SU-DHL-6 (cell line): ENCODE data around the gene NIM1K.
"Not testable (repeated sequence)": the region's sequence is repeated elsewhere in the genome, so short reads cannot be mapped to it uniquely, and the experiment has no call there.

ENCODE experiments used
- H2AFZ ChIP-seq: fragments of 200-600 bp; sonication (generic); 2 replicates; pipeline ENCODE4 v1.6.1; 2014; ENCODE audit warnings: low read depth, mild to moderate bottlenecking, moderate library complexity, mixed read lengths, antibody characterized with exemption, low read length; ENCODE audit not compliant: severe bottlenecking
- H3F3A ChIP-seq: fragments of 200-600 bp; shearing (Covaris generic); 2 replicates; pipeline ENCODE4 v1.6.0; 2016; ENCODE audit warnings: antibody characterized with exemption, mild to moderate bottlenecking; ENCODE audit not compliant: insufficient read depth
- H3K27ac ChIP-seq: fragments of 200-600 bp; sonication (generic); 2 replicates; pipeline ENCODE4 v1.5.1; 2016; ENCODE audit warnings: low read depth, mild to moderate bottlenecking, low read length, moderate library complexity, mixed read lengths
- H3K27me3 ChIP-seq: fragments of 200-600 bp; sonication (generic), shearing (Covaris generic); 2 replicates; pipeline ENCODE4 v1.6.0; 2014; ENCODE audit warnings: mild to moderate bottlenecking, low read length
- H3K36me3 ChIP-seq: fragments of 200-600 bp; sonication (generic); 2 replicates; pipeline ENCODE4 v1.6.1; 2014; ENCODE audit warnings: mild to moderate bottlenecking, low read length, mixed read lengths
- H3K4me2 ChIP-seq: fragments of 300-600, 200-600 bp; shearing (Covaris generic), sonication (generic); 2 replicates; pipeline ENCODE4 v1.6.0; 2014; ENCODE audit warnings: low read length, low read depth, mild to moderate bottlenecking; ENCODE audit not compliant: poor library complexity, severe bottlenecking
- H3K4me3 ChIP-seq: fragments of 200-600 bp; sonication (generic); 2 replicates; pipeline ENCODE4 v1.5.1; 2014; ENCODE audit warnings: antibody characterized with exemption, low read length, mild to moderate bottlenecking, mixed read lengths; ENCODE audit not compliant: insufficient read depth, poor library complexity, severe bottlenecking
- H3K79me2 ChIP-seq: fragments of 200-600 bp; sonication (generic); 2 replicates; pipeline ENCODE4 v1.6.1; 2014; ENCODE audit warnings: mild to moderate bottlenecking, low read length, moderate library complexity; ENCODE audit not compliant: insufficient read depth
- H3K9ac ChIP-seq: fragments of 200-600 bp; sonication (generic); 2 replicates; pipeline ENCODE4 v1.7.0; 2014; ENCODE audit warnings: mild to moderate bottlenecking, low read length
- H3K9me2 ChIP-seq: fragments of 200-600 bp; sonication (generic); replicated peaks from 2 replicates; pipeline ENCODE4 v1.6.1; 2014; ENCODE audit warnings: low read length; ENCODE audit not compliant: insufficient read depth
- H3K9me3 ChIP-seq: fragments of 200-600 bp; sonication (generic); 2 replicates; pipeline ENCODE4 v1.6.1; 2014; ENCODE audit warnings: low read length, mixed read lengths; ENCODE audit not compliant: insufficient read depth
- H4K20me1 ChIP-seq: fragments of 200-600 bp; sonication (generic); 2 replicates; pipeline ENCODE4 v1.6.1; 2014; ENCODE audit warnings: low read depth, mild to moderate bottlenecking, antibody characterized with exemption, low read length, moderate library complexity, mixed read lengths
- CTCF ChIP-seq: fragments of 200-600 bp; sonication (generic); IDR thresholded peaks from one replicate; pipeline ENCODE4 v1.5.1; 2017; ENCODE audit warnings: antibody characterized with exemption, mild to moderate bottlenecking, low read length, moderate library complexity; ENCODE audit not compliant: insufficient read depth, poor library complexity, severe bottlenecking
- EZH2phosphoT487 ChIP-seq: fragments of 200-600 bp; sonication (generic), shearing (Covaris generic); conservative IDR thresholded peaks from 2 replicates; pipeline ENCODE4 v1.6.1; 2018; ENCODE audit warnings: mild to moderate bottlenecking, antibody characterized with exemption, low read length, moderate library complexity, mixed read lengths

NIM1K gene

GRCh38 chr5:43193894-43194265, 1.9 kb downstream of the NIM1K start:
- Histone ChIP-seq H3K4me3 (no peak overlapping the region), H3F3A (no peaks in the 10 kb centered on the region), H3K4me2 (no peak overlapping the region), H4K20me1 (no peaks in the 10 kb centered on the region), H3K79me2 (no peaks in the 10 kb centered on the region), H3K36me3 (no peaks in the 10 kb centered on the region), H3K27me3 (no peaks in the 10 kb centered on the region), H2AFZ (no peak overlapping the region), H3K9ac (no peak overlapping the region), H3K9me3 (no peaks in the 10 kb centered on the region), H3K9me2 (no peaks in the 10 kb centered on the region), H3K27ac (no peak overlapping the region)
- no peak for TF ChIP-seq EZH2phosphoT487
- no peak for TF ChIP-seq CTCF

GRCh38 chr5:43195670-43196265, 3.7 kb downstream of the NIM1K start:
- H3K9me2 ChIP-seq: no peaks in the 10 kb centered on the region
- H3K27ac ChIP-seq: no peak overlapping the region
- no peaks in the 10 kb centered on the region for H3K9me3 ChIP-seq
- no peaks in the 10 kb centered on the region for H3K36me3 ChIP-seq
- no peaks in the 10 kb centered on the region for H3K27me3 ChIP-seq
- H2AFZ ChIP-seq: no peak overlapping the region
- H3K4me2 ChIP-seq: no peak overlapping the region
- H3K9ac ChIP-seq: no peak overlapping the region
- H3K79me2 ChIP-seq: no peaks in the 10 kb centered on the region
- H3F3A ChIP-seq: no peaks in the 10 kb centered on the region
- H3K4me3 ChIP-seq: no peak overlapping the region
- TF ChIP-seq CTCF (no peak), EZH2phosphoT487 (no peak)
- no peaks in the 10 kb centered on the region for H4K20me1 ChIP-seq

GRCh38 chr5:43197535-43197934, 5.5 kb downstream of the NIM1K start:
- H3K9ac ChIP-seq: no peak overlapping the region
- H3K79me2 ChIP-seq: no peaks in the 10 kb centered on the region

GRCh38 chr5:43201442-43201841, 9.4 kb downstream of the NIM1K start:
- H3K9ac ChIP-seq, H3K27me3 ChIP-seq, H4K20me1 ChIP-seq, H3F3A ChIP-seq, H3K36me3 ChIP-seq, H3K27ac ChIP-seq, H3K4me2 ChIP-seq, H3K79me2 ChIP-seq, H2AFZ ChIP-seq, H3K9me2 ChIP-seq, H3K9me3 ChIP-seq, H3K4me3 ChIP-seq: not testable (repeated sequence)

More at GRCh38 chr5:43197535-43197934, 5.5 kb downstream of the NIM1K start:
- Histone ChIP-seq H3K9me2 (no peaks in the 10 kb centered on the region), H3K36me3 (no peaks in the 10 kb centered on the region), H3K27ac (no peak overlapping the region), H3K4me3 (no peak overlapping the region), H3K27me3 (no peaks in the 10 kb centered on the region), H3K4me2 (no peak overlapping the region), H3K9me3 (no peaks in the 10 kb centered on the region), H3F3A (no peaks in the 10 kb centered on the region), H2AFZ (no peak overlapping the region), H4K20me1 (no peaks in the 10 kb centered on the region)
- no peak for TF ChIP-seq CTCF
- TF ChIP-seq EZH2phosphoT487: no peak
